Middle frontal gyrus (tissue), 1 donor: ENCODE data around the gene TRPM3.

Experiments
- DNase-seq: peaks from one replicate; pipeline ENCODE4 v3.0.0-alpha.2; 2015; ENCODE audit warnings: low spot score; ENCODE audit errors: extremely low spot score

The TRPM3 gene

GRCh38 chr9:71121275-71122021 lies at the start of gene TRPM3:
Gene TRPM3, minus strand, starts transcription at chr9:71121621. Its CDS starts 267 bp downstream, at chr9:71121354.
- DNase-seq, result no peak

GRCh38 chr9:71168418-71168817 lies 47.0 kb upstream of the TRPM3 start:
- DNase-seq, result no peak

DNA sequence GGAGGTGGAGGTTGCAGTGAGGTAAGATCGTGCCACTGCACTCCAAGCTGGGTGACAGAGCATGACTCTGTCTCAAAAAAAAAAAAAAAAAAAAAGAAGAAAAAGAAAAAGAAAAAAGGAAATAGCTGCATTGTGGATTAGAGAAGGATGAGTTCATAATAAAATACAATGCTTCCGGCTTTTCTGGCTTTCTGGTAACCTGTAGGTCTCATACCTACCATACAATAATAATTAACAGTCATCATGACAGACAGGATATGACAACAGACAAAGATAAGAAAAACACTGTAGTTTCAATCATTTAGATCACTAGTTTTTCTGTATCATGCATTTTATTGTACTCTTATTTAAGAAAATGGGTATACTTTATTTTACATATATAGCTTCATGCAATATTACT lies 40.7 kb upstream of the TRPM3 start:
- no peak for DNase-seq

- no peak for DNase-seq
Measured at GRCh38 chr9:71157731-71158130, 36.3 kb upstream of the TRPM3 start.

- no peak for DNase-seq
Measured at GRCh38 chr9:71147368-71147767, 25.9 kb upstream of the TRPM3 start.

GRCh38 chr9:71146511-71146910 lies 25.1 kb upstream of the TRPM3 start:
- DNase-seq, result no peak

GRCh38 chr9:71145179-71145578 lies 23.8 kb upstream of the TRPM3 start:
- DNase-seq, result no peak

- DNase-seq, result no peak
Measured at GRCh38 chr9:71144495-71144894, 23.1 kb upstream of the TRPM3 start.

DNA sequence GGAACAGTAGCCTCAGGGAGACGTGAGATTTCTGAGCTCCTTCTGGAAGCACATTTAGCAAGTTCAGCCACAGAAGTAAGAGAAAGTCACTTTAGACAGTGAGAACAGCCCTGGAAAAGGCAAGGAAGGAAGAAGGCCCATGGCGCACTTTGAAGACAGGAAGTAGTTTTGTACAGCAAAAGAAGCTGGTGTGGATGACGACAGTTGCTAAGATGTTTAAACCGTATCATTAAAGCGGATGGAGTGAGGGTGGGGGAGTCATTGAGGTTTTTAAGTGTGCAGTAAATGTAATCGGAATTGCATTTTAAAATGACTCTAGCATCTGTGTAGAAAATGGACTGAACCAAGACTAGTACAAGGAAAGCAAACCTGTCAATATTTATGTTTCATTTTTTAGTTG lies 15.3 kb upstream of the TRPM3 start:
- DNase-seq, result no peak

GRCh38 chr9:71131145-71131544 lies 9.7 kb upstream of the TRPM3 start:
- DNase-seq, result no peak

- no peak for DNase-seq
Measured at GRCh38 chr9:71130521-71130920, 9.1 kb upstream of the TRPM3 start.

DNA sequence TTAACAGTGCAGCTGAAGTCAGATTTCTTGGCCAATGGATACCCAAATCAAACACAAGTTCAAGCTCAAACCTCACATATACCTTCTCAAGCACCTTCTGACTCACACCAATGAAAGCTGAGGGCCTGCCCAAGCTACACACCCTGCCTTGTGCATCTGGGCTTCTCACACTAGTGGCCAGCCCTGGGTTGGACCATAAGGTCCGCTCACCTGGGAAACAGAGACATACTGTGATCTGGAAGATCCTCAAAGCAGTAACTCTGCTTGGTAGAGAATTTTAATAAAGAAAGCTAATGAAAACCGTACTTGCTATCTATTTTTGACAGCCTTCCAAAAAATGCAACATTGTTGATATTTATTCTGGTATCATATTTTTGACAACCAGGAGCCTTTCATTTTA lies 7.4 kb upstream of the TRPM3 start:
- DNase-seq, result no peak

- no peak for DNase-seq
Measured at GRCh38 chr9:71127301-71127700, 5.9 kb upstream of the TRPM3 start.

DNA sequence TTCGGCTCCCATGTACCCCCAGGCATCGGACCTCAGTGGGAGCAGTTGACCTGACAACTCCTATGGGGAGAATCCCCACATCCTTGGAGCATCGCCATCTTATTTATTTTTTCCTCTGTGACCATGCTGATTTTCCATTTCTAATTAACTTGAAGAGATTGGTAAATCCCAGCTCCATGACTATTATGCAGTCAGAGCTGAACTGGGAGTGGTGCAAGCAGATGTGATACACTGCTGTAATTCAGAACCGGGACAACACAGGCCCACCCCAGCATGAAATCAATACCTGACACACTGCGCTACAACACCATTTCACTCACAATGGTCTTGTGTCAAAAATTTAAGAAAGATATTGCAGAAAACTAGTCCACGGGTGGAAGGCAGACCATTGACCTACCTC lies 1.0 kb upstream of the TRPM3 start:
- no peak for DNase-seq

DNA sequence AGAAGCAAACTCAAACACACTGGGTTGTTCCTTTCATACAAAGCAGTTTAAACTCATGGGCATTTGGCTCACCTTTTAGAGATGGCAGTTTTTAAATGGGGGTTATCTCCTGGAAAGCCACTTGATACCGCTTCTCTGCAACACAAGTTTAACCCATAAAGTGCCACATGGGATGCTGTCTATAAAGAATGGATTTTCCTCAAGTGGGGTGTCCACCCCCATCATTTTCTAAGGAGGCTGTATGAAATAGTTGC lies 528 bp upstream of the TRPM3 start:
- DNase-seq, result no peak

- DNase-seq, result no peak
Measured at GRCh38 chr9:71120501-71121247, 747 bp downstream of the TRPM3 start.

- no peak for DNase-seq
Measured at GRCh38 chr9:71119746-71120145, 1.7 kb downstream of the TRPM3 start.

DNA sequence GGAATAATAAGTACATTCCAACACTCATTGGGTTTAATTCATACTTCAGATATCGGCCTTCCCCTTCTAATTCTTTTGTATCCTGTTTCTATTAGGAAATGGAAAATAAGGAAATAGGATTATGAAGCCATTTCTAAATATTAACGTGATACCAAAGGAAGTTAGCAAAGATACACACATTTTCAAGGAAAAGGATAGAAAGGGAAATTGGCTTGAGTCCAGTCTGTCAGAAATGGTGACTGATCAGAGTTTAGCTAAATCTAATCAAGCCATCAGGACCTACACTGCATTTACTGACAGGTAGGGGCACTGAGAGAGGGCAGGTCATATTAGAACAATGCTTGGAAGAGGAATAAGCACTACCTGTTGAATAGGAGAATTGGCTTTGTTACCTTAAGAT lies 3.1 kb downstream of the TRPM3 start:
- DNase-seq, result no peak

- DNase-seq, result no peak
Measured at GRCh38 chr9:71115448-71115975, 5.9 kb downstream of the TRPM3 start.

GRCh38 chr9:71112866-71113265 lies 8.6 kb downstream of the TRPM3 start:
- DNase-seq, result no peak

GRCh38 chr9:71108937-71109336 lies 12.5 kb downstream of the TRPM3 start:
- no peak for DNase-seq

DNA sequence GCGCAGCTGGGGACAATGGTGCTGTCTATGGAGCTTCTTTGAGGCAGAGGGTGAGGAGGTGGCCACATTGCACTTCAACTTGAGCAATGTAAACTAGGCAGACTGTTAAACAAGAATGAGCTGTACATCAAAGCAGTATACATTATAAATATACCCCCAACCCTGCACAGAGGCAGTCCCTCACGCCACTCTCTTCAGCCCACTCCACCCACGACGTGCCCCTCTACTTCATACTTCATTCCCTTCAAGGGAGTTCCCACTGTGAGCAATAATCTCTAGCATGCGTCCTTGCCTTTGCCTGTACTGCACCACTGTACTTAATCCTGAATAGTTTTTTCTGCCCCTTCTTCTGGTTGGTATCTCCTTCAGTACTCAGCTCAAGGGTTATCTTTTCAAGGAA lies 14.4 kb downstream of the TRPM3 start:
- DNase-seq, result no peak

DNA sequence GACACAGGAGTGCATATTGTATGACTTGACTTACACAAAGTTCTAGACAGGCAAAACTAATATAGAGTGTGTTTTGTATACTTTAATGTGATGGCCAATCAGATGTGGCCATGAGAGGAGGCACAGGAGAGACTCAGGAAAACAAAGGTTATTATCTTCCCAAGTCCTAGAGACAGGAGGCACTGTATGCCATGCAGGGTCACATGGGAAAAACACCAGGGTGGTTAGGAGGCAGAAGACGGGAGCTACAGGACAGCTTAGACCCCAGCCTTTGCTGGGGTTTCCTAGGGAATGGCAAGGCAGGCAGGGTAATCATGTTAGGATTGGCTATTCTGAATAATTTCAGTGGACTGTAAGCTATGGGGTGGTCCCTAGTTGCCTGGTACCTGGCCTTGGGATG lies 16.2 kb downstream of the TRPM3 start:
- DNase-seq, result no peak
